K562 (cell line): ENCODE results near the gene ACRV1. TPM values are rescaled to one million over a fixed set of nuclear protein-coding genes. Genes with fewer than 3 reads are reported as not detected.

ENCODE experiments used
- CEBPG ChIP-seq, 3 experiments: fragments of 200-800 bp in 1 of 3; sonication (Bioruptor generic) in 1 of 3; sonication (generic) in 1 of 3; formaldehyde crosslinking in 1 of 3; IDR thresholded peaks in 2 of 3; conservative IDR thresholded peaks in 1 of 3; 2 replicates each; pipeline versions ENCODE4 v1.6.1 to v1.8.0; 2016 to 2022; ENCODE audit warnings: missing compliant biosample characterization in 2 of 3, missing genetic modification characterization in 2 of 3, mild to moderate bottlenecking in 1 of 3, missing genetic modification reagents in 1 of 3
- ETV6 ChIP-seq, 3 experiments: fragments of 150-350 bp in 1 of 3; sonication (generic) in 1 of 3; formaldehyde crosslinking in 1 of 3; IDR thresholded peaks; 2 replicates each; pipeline versions ENCODE4 v1.6.1 to v1.8.0; 2014 to 2022; ENCODE audit warnings: borderline replicate concordance in 2 of 3, low read depth in 2 of 3, antibody characterized with exemption in 1 of 3, low read length in 1 of 3, mild to moderate bottlenecking in 1 of 3, missing genetic modification reagents in 1 of 3
- MCM3 ChIP-seq: fragments of 450-650 bp; IDR thresholded peaks from 2 replicates; pipeline ENCODE4 v1.6.1; 2016
- NEUROD1 ChIP-seq: fragments of 150-350 bp; IDR thresholded peaks from 2 replicates; pipeline ENCODE4 v1.6.1; 2014; ENCODE audit warnings: borderline replicate concordance, low read length, low read depth; ENCODE audit not compliant: partially characterized antibody
- POLR2G ChIP-seq: fragments of 200-400 bp; formaldehyde crosslinking; IDR thresholded peaks from 2 replicates; pipeline ENCODE4 v1.6.1; 2017; ENCODE audit warnings: low read depth, mild to moderate bottlenecking, antibody characterized with exemption, low read length, moderate library complexity
- PTRF ChIP-seq: fragments of 450-650 bp; IDR thresholded peaks from 2 replicates; pipeline ENCODE4 v1.6.1; 2016; ENCODE audit warnings: mild to moderate bottlenecking, missing genetic modification characterization, missing compliant biosample characterization
- polyA plus RNA-seq, 8 experiments: library from polyadenylated mRNA; depleted of rRNA in 4 of 8; stranded (reverse) in 5 of 8; unstranded in 3 of 8; fragments of >200 nt; fragmentation: Nextera tagmentation in 2 of 8; fragmentation: Illumina TruSeq in 1 of 8; extraction: Ambion mirVana in 2 of 8; extraction: Trizol in 1 of 8; gene quantifications; 2 replicates each; pipeline versions ENCODE4 v1.2.1 to v1.2.3, GENCODE V29; 2011 to 2014; ENCODE audit warnings: inconsistent platforms in 1 of 8, missing spikeins in 1 of 8
- small RNA-seq: library from RNA; depleted of rRNA; stranded (forward); fragments of <200 nt; gene quantifications from one replicate; pipeline ENCODE3, GENCODE V24; 2014
- total RNA-seq, 7 experiments: library from RNA; depleted of rRNA in 6 of 7; stranded (reverse); fragments of >200 nt in 6 of 7; fragmentation: Illumina TruSeq in 2 of 7; extraction: Trizol in 2 of 7; gene quantifications; 2 replicates each; pipeline versions ENCODE4 v1.2.1 to v1.2.3, GENCODE V29; 2011 to 2021; ENCODE audit warnings: low replicate concordance in 1 of 7
- TF ChIP-seq, protein P1 (sequence below): fragments of 150-350 bp; conservative IDR thresholded peaks from 2 replicates; pipeline ENCODE4 v1.6.1; 2014; ENCODE audit warnings: low read length

ACRV1 gene
- total and polyA plus RNA-seq, 9 of the 15 experiments (the other 6 are each of a cell fraction or from before 2014, with no cell fraction given), result 0.22 to 0.25 TPM; not detected in 7

DNA sequence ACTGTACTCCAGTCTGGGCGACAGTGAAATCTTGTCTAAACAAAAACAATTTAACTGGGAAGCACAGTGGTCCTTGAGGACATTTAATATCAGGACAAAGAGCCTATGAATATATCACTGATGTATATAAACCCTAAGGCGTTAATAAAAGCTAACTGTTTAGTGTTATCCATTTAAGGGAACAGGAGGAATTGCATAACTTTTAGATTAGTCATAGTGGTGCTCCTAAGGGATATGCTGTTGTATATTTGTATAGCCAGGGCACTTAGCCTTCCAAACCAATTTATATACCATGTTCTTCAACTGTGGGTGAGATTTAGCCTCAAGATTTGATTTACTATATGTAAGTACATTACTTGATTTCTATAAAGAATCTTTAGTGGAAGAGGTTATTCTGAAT, 58.7 kb downstream of the ACRV1 start (continued):
- TF ChIP-seq, protein P1, sequence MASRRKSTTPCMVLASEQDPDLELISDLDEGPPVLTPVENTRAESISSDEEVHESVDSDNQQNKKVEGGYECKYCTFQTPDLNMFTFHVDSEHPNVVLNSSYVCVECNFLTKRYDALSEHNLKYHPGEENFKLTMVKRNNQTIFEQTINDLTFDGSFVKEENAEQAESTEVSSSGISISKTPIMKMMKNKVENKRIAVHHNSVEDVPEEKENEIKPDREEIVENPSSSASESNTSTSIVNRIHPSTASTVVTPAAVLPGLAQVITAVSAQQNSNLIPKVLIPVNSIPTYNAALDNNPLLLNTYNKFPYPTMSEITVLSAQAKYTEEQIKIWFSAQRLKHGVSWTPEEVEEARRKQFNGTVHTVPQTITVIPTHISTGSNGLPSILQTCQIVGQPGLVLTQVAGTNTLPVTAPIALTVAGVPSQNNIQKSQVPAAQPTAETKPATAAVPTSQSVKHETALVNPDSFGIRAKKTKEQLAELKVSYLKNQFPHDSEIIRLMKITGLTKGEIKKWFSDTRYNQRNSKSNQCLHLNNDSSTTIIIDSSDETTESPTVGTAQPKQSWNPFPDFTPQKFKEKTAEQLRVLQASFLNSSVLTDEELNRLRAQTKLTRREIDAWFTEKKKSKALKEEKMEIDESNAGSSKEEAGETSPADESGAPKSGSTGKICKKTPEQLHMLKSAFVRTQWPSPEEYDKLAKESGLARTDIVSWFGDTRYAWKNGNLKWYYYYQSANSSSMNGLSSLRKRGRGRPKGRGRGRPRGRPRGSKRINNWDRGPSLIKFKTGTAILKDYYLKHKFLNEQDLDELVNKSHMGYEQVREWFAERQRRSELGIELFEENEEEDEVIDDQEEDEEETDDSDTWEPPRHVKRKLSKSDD, result no peak
- TF ChIP-seq NEUROD1 (no peak), CEBPG (CRISPR knock-in tag; IDR thresholded peaks at IDR 0.05) (no peak), CEBPG (tag; conservative IDR thresholded peaks at IDR 0.05 in 1 of 2, IDR thresholded peaks at IDR 0.05 in 1 of 2) (peak in 1 of 2 experiments; percentile 33; a peak in 1 of 4 replicates), PTRF (tag) (no peak), POLR2G (no peak), MCM3 (no peak), ETV6 (IDR thresholded peaks at IDR 0.05; ENCODE audit: borderline replicate concordance in 1 of 2, low read depth in 2 of 2, low read length in 1 of 2) (no peak), ETV6 (CRISPR knock-in tag; IDR thresholded peaks at IDR 0.05; ENCODE audit: borderline replicate concordance) (no peak)

Small RNAs within 50 kb of the gene (small RNA-seq; reads per million reads assigned to genes)
- not detected for gene RNU2-35P

Other genes starting within 250 kb of the ACRV1 start
Only the 7 nearest of the 11 such genes appear.
- 151 and 192 TPM in 2 replicates for gene EI24, start 111.4 kb downstream of the ACRV1 start, total RNA-seq (2014; rRNA removed)
- gene EI24, start 111.4 kb downstream of the ACRV1 start, total RNA-seq (2014; rRNA removed; fragmentation: Illumina TruSeq; extraction: Trizol), result 187 and 198 TPM in 2 replicates
- 160 and 168 TPM in 2 replicates for gene EI24, start 111.4 kb downstream of the ACRV1 start, total RNA-seq (2015; rRNA removed; fragmentation: Illumina TruSeq; extraction: Trizol)
- 159 and 165 TPM in 2 replicates for gene EI24, start 111.4 kb downstream of the ACRV1 start, total RNA-seq (2021)
- 128 and 239 TPM in 2 replicates for gene EI24, start 111.4 kb downstream of the ACRV1 start, polyA plus RNA-seq (2011; rRNA removed)
- 249 and 260 TPM in 2 replicates for gene EI24, start 111.4 kb downstream of the ACRV1 start, polyA plus RNA-seq (2014; fragmentation: Illumina TruSeq; extraction: Trizol)
- 10 to 100 TPM; 50.4 to 72.2 TPM for gene EI24, start 111.4 kb downstream of the ACRV1 start, polyA plus RNA-seq (2014; fragmentation: Nextera tagmentation; extraction: Ambion mirVana)
- 182 and 210 TPM in 2 replicates for gene EI24, start 111.4 kb downstream of the ACRV1 start, polyA plus RNA-seq (2014; rRNA removed)
- 70.7 and 95.7 TPM in 2 replicates for gene STT3A, start 88.0 kb downstream of the ACRV1 start, total RNA-seq (2014; rRNA removed)
- 192 and 210 TPM in 2 replicates for gene STT3A, start 88.0 kb downstream of the ACRV1 start, total RNA-seq (2014; rRNA removed; fragmentation: Illumina TruSeq; extraction: Trizol)
- gene STT3A, start 88.0 kb downstream of the ACRV1 start, total RNA-seq (2015; rRNA removed; fragmentation: Illumina TruSeq; extraction: Trizol), result 159 and 165 TPM in 2 replicates
- gene STT3A, start 88.0 kb downstream of the ACRV1 start, total RNA-seq (2021), result 148 and 167 TPM in 2 replicates
- gene STT3A, start 88.0 kb downstream of the ACRV1 start, polyA plus RNA-seq (2011; rRNA removed), result 208 and 296 TPM in 2 replicates
- 170 and 212 TPM in 2 replicates for gene STT3A, start 88.0 kb downstream of the ACRV1 start, polyA plus RNA-seq (2014; fragmentation: Illumina TruSeq; extraction: Trizol)
- 100 to 1,000 TPM; 197 to 330 TPM for gene STT3A, start 88.0 kb downstream of the ACRV1 start, polyA plus RNA-seq (2014; fragmentation: Nextera tagmentation; extraction: Ambion mirVana)
- 73.3 and 108 TPM in 2 replicates for gene STT3A, start 88.0 kb downstream of the ACRV1 start, polyA plus RNA-seq (2014; rRNA removed)
- gene CHEK1, start 55.7 kb downstream of the ACRV1 start, total RNA-seq (2014; rRNA removed), result 62.6 and 71.9 TPM in 2 replicates
- 103 and 115 TPM in 2 replicates for gene CHEK1, start 55.7 kb downstream of the ACRV1 start, total RNA-seq (2014; rRNA removed; fragmentation: Illumina TruSeq; extraction: Trizol)
- 87.5 and 88.8 TPM in 2 replicates for gene CHEK1, start 55.7 kb downstream of the ACRV1 start, total RNA-seq (2015; rRNA removed; fragmentation: Illumina TruSeq; extraction: Trizol)
- gene CHEK1, start 55.7 kb downstream of the ACRV1 start, total RNA-seq (2021), result 92.8 and 94.0 TPM in 2 replicates
- gene CHEK1, start 55.7 kb downstream of the ACRV1 start, polyA plus RNA-seq (2011; rRNA removed), result 58.7 and 108 TPM in 2 replicates
- 91.4 and 102 TPM in 2 replicates for gene CHEK1, start 55.7 kb downstream of the ACRV1 start, polyA plus RNA-seq (2014; fragmentation: Illumina TruSeq; extraction: Trizol)
- gene CHEK1, start 55.7 kb downstream of the ACRV1 start, polyA plus RNA-seq (2014; fragmentation: Nextera tagmentation; extraction: Ambion mirVana), result 10 to 100 TPM; 63.9 to 70.9 TPM
- 68.7 and 74.1 TPM in 2 replicates for gene CHEK1, start 55.7 kb downstream of the ACRV1 start, polyA plus RNA-seq (2014; rRNA removed)
- gene PATE1, start 65.4 kb upstream of the ACRV1 start, total RNA-seq (2014; rRNA removed), result not detected in 2 replicates
- not detected in 2 replicates for gene PATE1, start 65.4 kb upstream of the ACRV1 start, total RNA-seq (2014; rRNA removed; fragmentation: Illumina TruSeq; extraction: Trizol)
- not detected in 2 replicates for gene PATE1, start 65.4 kb upstream of the ACRV1 start, total RNA-seq (2015; rRNA removed; fragmentation: Illumina TruSeq; extraction: Trizol)
- gene PATE1, start 65.4 kb upstream of the ACRV1 start, total RNA-seq (2021), result not detected in 2 replicates
- gene PATE1, start 65.4 kb upstream of the ACRV1 start, polyA plus RNA-seq (2011; rRNA removed), result not detected in 2 replicates
- not detected in 2 replicates for gene PATE1, start 65.4 kb upstream of the ACRV1 start, polyA plus RNA-seq (2014; fragmentation: Illumina TruSeq; extraction: Trizol)
- not detected for gene PATE1, start 65.4 kb upstream of the ACRV1 start, polyA plus RNA-seq (2014; fragmentation: Nextera tagmentation; extraction: Ambion mirVana)
- gene PATE1, start 65.4 kb upstream of the ACRV1 start, polyA plus RNA-seq (2014; rRNA removed), result not detected in 2 replicates
- gene PATE2, start 98.0 kb upstream of the ACRV1 start, total RNA-seq (2014; rRNA removed), result not detected in 2 replicates
- gene PATE2, start 98.0 kb upstream of the ACRV1 start, total RNA-seq (2014; rRNA removed; fragmentation: Illumina TruSeq; extraction: Trizol), result not detected in 2 replicates
- not detected in 2 replicates for gene PATE2, start 98.0 kb upstream of the ACRV1 start, total RNA-seq (2015; rRNA removed; fragmentation: Illumina TruSeq; extraction: Trizol)
- not detected in 2 replicates for gene PATE2, start 98.0 kb upstream of the ACRV1 start, total RNA-seq (2021)
- gene PATE2, start 98.0 kb upstream of the ACRV1 start, polyA plus RNA-seq (2011; rRNA removed), result not detected in 2 replicates
- gene PATE2, start 98.0 kb upstream of the ACRV1 start, polyA plus RNA-seq (2014; fragmentation: Illumina TruSeq; extraction: Trizol), result not detected in 2 replicates
- gene PATE2, start 98.0 kb upstream of the ACRV1 start, polyA plus RNA-seq (2014; fragmentation: Nextera tagmentation; extraction: Ambion mirVana), result not detected
- 0.05 TPM in 1 of 2 replicates, not detected in the other for gene PATE2, start 98.0 kb upstream of the ACRV1 start, polyA plus RNA-seq (2014; rRNA removed)
- not detected in 2 replicates for gene PATE3, start 107.3 kb upstream of the ACRV1 start, total RNA-seq (2014; rRNA removed)
- gene PATE3, start 107.3 kb upstream of the ACRV1 start, total RNA-seq (2014; rRNA removed; fragmentation: Illumina TruSeq; extraction: Trizol), result not detected in 2 replicates
- not detected in 2 replicates for gene PATE3, start 107.3 kb upstream of the ACRV1 start, total RNA-seq (2015; rRNA removed; fragmentation: Illumina TruSeq; extraction: Trizol)
- not detected in 2 replicates for gene PATE3, start 107.3 kb upstream of the ACRV1 start, total RNA-seq (2021)
- gene PATE3, start 107.3 kb upstream of the ACRV1 start, polyA plus RNA-seq (2011; rRNA removed), result not detected in 2 replicates
- not detected in 2 replicates for gene PATE3, start 107.3 kb upstream of the ACRV1 start, polyA plus RNA-seq (2014; fragmentation: Illumina TruSeq; extraction: Trizol)
- gene PATE3, start 107.3 kb upstream of the ACRV1 start, polyA plus RNA-seq (2014; fragmentation: Nextera tagmentation; extraction: Ambion mirVana), result not detected
- gene PATE3, start 107.3 kb upstream of the ACRV1 start, polyA plus RNA-seq (2014; rRNA removed), result not detected in 2 replicates
- gene PATE4, start 152.5 kb upstream of the ACRV1 start, total RNA-seq (2014; rRNA removed), result not detected in 2 replicates
- gene PATE4, start 152.5 kb upstream of the ACRV1 start, total RNA-seq (2014; rRNA removed; fragmentation: Illumina TruSeq; extraction: Trizol), result not detected in 2 replicates
- gene PATE4, start 152.5 kb upstream of the ACRV1 start, total RNA-seq (2015; rRNA removed; fragmentation: Illumina TruSeq; extraction: Trizol), result not detected in 2 replicates
- gene PATE4, start 152.5 kb upstream of the ACRV1 start, total RNA-seq (2021), result not detected in 2 replicates
- not detected in 2 replicates for gene PATE4, start 152.5 kb upstream of the ACRV1 start, polyA plus RNA-seq (2011; rRNA removed)
- not detected in 2 replicates for gene PATE4, start 152.5 kb upstream of the ACRV1 start, polyA plus RNA-seq (2014; fragmentation: Illumina TruSeq; extraction: Trizol)
- gene PATE4, start 152.5 kb upstream of the ACRV1 start, polyA plus RNA-seq (2014; fragmentation: Nextera tagmentation; extraction: Ambion mirVana), result not detected
- gene PATE4, start 152.5 kb upstream of the ACRV1 start, polyA plus RNA-seq (2014; rRNA removed), result not detected in 2 replicates